Transverse colon (tissue), 4 donors: Measurements from ENCODE around the gene EEFSEC. TPM values are rescaled to one million over a fixed set of nuclear protein-coding genes. Genes with fewer than 3 reads are reported as not detected.

ENCODE experiments used
- DNase-seq: peaks from one replicate; pipeline ENCODE4 v3.0.0-alpha.2; 2019
- H3K27ac ChIP-seq, 4 donors: fragments of 200-600 bp; sonication (generic); 2 replicates each; pipeline ENCODE4 v1.5.1; 2016 to 2018; ENCODE audit warnings: inconsistent platforms in 4 of 4
- H3K27me3 ChIP-seq: fragments of 200-600 bp; sonication (generic); 2 replicates; pipeline ENCODE4 v1.5.1; 2017; ENCODE audit warnings: inconsistent platforms
- H3K36me3 ChIP-seq, 4 donors: fragments of 200-600 bp; sonication (generic); 2 replicates each; pipeline ENCODE4 v1.5.1; 2017 to 2019; ENCODE audit warnings: inconsistent platforms in 4 of 4
- H3K4me1 ChIP-seq, 4 donors: fragments of 200-600 bp; sonication (generic); 2 replicates each; pipeline ENCODE4 v1.5.1; 2017 to 2020; ENCODE audit warnings: inconsistent platforms in 4 of 4
- H3K4me3 ChIP-seq, 4 donors: fragments of 200-600 bp; sonication (generic); 1 replicate in 1 of 4; 2 replicates in 3 of 4; pipeline versions ENCODE4 v1.5.1 to v1.6.1; 2017 to 2019; ENCODE audit warnings: inconsistent platforms in 4 of 4
- H3K9me3 ChIP-seq, 2 donors: fragments of 200-600 bp; sonication (generic); 2 replicates each; pipeline ENCODE4 v1.5.1; 2017 to 2019; ENCODE audit warnings: inconsistent platforms in 2 of 2
- EP300 ChIP-seq: sonication (generic); formaldehyde crosslinking; IDR thresholded peaks from one replicate; pipeline ENCODE4 v1.6.1; 2017; ENCODE audit warnings: antibody characterized with exemption, low read depth
- POLR2A ChIP-seq: fragments of 450-650 bp; IDR thresholded peaks from one replicate; pipeline ENCODE4 v1.6.1; 2016; ENCODE audit warnings: antibody characterized with exemption, mild to moderate bottlenecking, moderate library complexity
- POLR2AphosphoS5 ChIP-seq, 3 donors: sonication (generic); formaldehyde crosslinking; IDR thresholded peaks; one replicate each; pipeline ENCODE4 v1.6.1; 2016; ENCODE audit warnings: antibody characterized with exemption in 3 of 3
- WGBS, 2 donors: methylation state at CpG; one replicate each; pipeline ENCODE4 v1.1.5; 2018; ENCODE audit warnings: low coverage in 1 of 2; 5-methylcytosine and 5-hydroxymethylcytosine counted together
- in situ Hi-C, 4 donors: fragments of 200-750 bp; cut with MboI; loops; one replicate each; pipeline versions ENCODE4 v1.15.0 to v1.15.1; 2017; ENCODE audit warnings: low sequenced_read_pairs in 3 of 4, low pct_ligation_motif_present in 1 of 4, low pct_unique_long_range_greater_than_20kb in 1 of 4
- intact Hi-C: fragments of 100-400 bp; cut with DNase I; formaldehyde crosslinking; loops from one replicate; pipeline ENCODE4 v1.15.1; 2023; ENCODE audit warnings: low total_unique reads
- total RNA-seq, 4 donors: library from RNA; depleted of rRNA; stranded (reverse); fragments of >200 nt; gene quantifications; one replicate each; pipeline ENCODE4 v1.1.0, GENCODE V29; 2016
- TF ChIP-seq, protein P1 (sequence below), 5 experiments: fragments of 200-600 bp in 3 of 5; fragments of 450-650 bp in 2 of 5; sonication (generic) in 3 of 5; IDR thresholded peaks; 1 replicate in 2 of 5; 2 replicates in 3 of 5; pipeline ENCODE4 v1.5.1; 2016 to 2017; ENCODE audit warnings: antibody characterized with exemption in 5 of 5, inconsistent platforms in 3 of 5, mild to moderate bottlenecking in 2 of 5, moderate library complexity in 1 of 5

EEFSEC gene
- total RNA-seq, 4 donors from 2014 or later, result 10.3 to 16.8 (median 14.2) TPM

DNA sequence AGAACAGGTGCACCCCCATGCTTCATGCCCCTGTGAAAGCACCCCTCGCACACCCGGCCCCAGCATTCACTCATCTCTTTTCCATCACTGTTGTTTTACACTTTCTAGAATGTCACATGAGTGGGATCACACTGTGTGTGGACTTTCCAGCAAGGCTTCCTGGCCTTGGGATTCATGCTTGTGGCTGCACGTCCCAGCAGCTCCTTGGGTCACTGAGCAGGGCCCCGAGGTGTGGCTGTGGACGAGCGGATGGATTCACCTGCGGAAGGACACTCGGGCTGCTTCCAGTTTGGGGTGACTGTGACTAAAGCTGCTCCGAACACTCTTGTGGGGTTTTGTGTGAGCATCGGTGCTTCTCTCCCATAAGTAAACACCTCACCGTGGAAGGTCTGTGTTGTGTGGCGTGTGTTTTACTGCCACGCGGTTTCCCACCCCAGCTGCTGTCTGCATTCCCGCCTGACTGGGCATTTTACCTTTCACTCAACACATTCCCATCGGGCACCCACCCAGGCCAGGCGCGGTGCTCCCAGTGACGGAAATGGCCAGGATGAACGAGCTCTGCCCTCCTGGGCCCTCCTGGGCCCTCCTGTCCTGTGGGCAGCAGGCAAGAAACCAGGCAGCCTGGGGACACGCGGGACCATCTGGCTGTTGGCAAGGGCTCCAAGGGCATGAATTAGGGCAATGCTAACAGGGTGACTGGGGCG is 272.0 kb downstream of the EEFSEC start:
- Histone ChIP-seq H3K9me3 (no peaks in the 10 kb centered on the region), H3K27me3 (peaks cover 27% of the 10 kb centered on the region), H3K27ac (no peak overlapping the region), H3K4me1 (peaks cover 3 to 10% (median 5%) of the 10 kb centered on the region in 4 donors), H3K36me3 (no peaks in the 10 kb centered on the region), H3K4me3 (no peak overlapping the region)
- no peak for DNase-seq
- intact Hi-C loops (no loop called here), in situ Hi-C loops (loop anchor here in 3 of 4 donors (10.0 kb wide), 2 partner anchors 170 to 180 kb away; no protein-coding TSS in a partner anchor)
- WGBS, 2 donors, result 85 to 87% methylated on average over 2 to 23 of the region's 23 CpGs
- TF ChIP-seq POLR2A (no peak), EP300 (no peak), POLR2AphosphoS5 (IDR thresholded peaks at IDR 0.05) (no peak)
- TF ChIP-seq, protein P1, sequence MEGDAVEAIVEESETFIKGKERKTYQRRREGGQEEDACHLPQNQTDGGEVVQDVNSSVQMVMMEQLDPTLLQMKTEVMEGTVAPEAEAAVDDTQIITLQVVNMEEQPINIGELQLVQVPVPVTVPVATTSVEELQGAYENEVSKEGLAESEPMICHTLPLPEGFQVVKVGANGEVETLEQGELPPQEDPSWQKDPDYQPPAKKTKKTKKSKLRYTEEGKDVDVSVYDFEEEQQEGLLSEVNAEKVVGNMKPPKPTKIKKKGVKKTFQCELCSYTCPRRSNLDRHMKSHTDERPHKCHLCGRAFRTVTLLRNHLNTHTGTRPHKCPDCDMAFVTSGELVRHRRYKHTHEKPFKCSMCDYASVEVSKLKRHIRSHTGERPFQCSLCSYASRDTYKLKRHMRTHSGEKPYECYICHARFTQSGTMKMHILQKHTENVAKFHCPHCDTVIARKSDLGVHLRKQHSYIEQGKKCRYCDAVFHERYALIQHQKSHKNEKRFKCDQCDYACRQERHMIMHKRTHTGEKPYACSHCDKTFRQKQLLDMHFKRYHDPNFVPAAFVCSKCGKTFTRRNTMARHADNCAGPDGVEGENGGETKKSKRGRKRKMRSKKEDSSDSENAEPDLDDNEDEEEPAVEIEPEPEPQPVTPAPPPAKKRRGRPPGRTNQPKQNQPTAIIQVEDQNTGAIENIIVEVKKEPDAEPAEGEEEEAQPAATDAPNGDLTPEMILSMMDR (IDR thresholded peaks at IDR 0.05), result no peak

DNA sequence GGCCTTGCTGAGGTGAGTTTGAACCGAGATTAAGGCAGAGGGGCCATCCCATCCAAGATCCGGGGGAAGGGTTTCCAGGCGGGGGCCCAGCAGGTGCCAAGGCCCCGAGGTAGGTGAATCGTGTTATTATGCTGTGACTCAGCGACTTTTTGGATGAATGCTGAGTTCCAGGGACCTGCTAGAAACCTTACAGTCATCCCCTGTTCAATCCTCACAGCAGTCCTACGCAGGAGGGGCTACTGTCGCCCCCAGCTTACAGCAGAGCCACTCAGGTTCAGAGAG is 272.5 kb downstream of the EEFSEC start:
- peaks cover 3 to 10% (median 5%) of the 10 kb centered on the region in 4 donors for H3K4me1 ChIP-seq
- no peaks in the 10 kb centered on the region for H3K36me3 ChIP-seq
- TF ChIP-seq POLR2A (no peak), POLR2AphosphoS5 (IDR thresholded peaks at IDR 0.05) (no peak), EP300 (no peak)
- TF ChIP-seq, protein P1 (IDR thresholded peaks at IDR 0.05), result no peak
- no peaks in the 10 kb centered on the region for H3K9me3 ChIP-seq
- WGBS, 2 donors, result 64% methylated on average over 8 of the region's 8 CpGs; no CpG with 5 or more reads in 1 of the 2 donors
- DNase-seq, result no peak
- in situ Hi-C loops, result loop anchor here in 3 of 4 donors (10.0 kb wide), 2 partner anchors 169 to 179 kb away; no protein-coding TSS in a partner anchor
- intact Hi-C loops, result loop anchor here (2.0 kb wide), 1 partner anchor 183 kb away; no protein-coding TSS in a partner anchor
- no peak overlapping the region for H3K27ac ChIP-seq
- H3K4me3 ChIP-seq, result no peak overlapping the region
- H3K27me3 ChIP-seq, result peaks cover 32% of the 10 kb centered on the region

DNA sequence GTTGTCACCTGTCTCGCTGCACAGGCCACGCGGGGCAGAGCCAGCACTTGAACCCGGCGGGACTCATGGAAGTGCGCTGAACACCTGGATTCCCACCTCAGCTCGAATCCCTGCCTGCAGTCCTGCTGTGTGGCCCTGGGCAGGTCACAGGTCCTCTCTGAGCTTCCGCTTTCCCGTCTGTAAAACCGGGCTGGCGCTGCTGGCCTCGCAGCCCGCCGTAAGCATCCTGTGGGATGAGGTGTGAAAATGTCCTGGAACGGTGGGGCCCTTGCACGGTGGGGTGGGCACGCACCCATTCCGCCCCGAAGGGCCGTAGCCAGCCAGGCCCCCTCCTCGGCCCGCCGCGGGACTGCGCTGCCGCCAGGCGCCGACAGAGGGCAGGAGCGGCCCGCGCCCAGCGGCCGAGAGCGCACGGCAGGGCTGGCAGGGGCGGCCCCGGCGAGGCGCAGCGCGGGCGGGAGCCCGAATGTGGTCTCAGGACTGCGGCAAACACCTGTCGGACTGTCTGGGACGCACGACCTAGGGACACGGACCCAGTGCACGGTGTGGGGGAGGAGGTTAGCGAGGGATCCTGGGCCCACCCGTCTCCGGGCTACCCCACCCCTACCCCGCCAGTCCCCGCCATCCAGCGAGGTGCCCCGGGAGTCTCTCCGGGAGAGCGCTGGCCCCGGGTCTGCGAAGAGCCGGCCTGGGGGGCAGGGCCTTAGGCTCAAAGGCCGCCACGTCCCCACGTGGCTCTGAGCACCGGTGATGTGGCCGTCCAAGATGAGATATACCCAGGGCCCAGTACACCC is 273.0 kb downstream of the EEFSEC start:
- in situ Hi-C loops, result loop anchor here in 3 of 4 donors (10.0 kb wide), 2 partner anchors 168 to 178 kb away; no protein-coding TSS in a partner anchor

More for the DNA sequence above, 273.0 kb downstream of the EEFSEC start:
- Histone ChIP-seq H3K4me3 (peak overlapping the region in 2 of 4 donors; percentile 13 to 38), H3K27ac (no peak overlapping the region), H3K9me3 (no peaks in the 10 kb centered on the region), H3K27me3 (peaks cover 37% of the 10 kb centered on the region), H3K4me1 (peaks cover 3 to 10% (median 5%) of the 10 kb centered on the region in 4 donors), H3K36me3 (no peaks in the 10 kb centered on the region)
- intact Hi-C loops, result loop anchor here (2.0 kb wide), 1 partner anchor 182 kb away; no protein-coding TSS in a partner anchor
- DNase-seq, result peak; percentile 28
- WGBS, 2 donors, result 12 to 18% methylated on average over 9 to 45 of the region's 66 CpGs
- TF ChIP-seq, protein P1 (IDR thresholded peaks at IDR 0.05), result peak; percentile 58 to 89 (median 79)
- TF ChIP-seq POLR2AphosphoS5 (IDR thresholded peaks at IDR 0.05) (no peak), POLR2A (no peak)
